Retina (tissue), 1 donor: ENCODE results near the gene FOXP1.
"Not testable (repeated sequence)": the region's sequence is repeated elsewhere in the genome, so short reads cannot be mapped to it uniquely, and the experiment has no call there.

Source experiments
- DNase-seq: peaks from one replicate; pipeline ENCODE4 v3.0.0-alpha.2; 2016

Gene FOXP1

GRCh38 chr3:70982700-70983140 is 600.8 kb downstream of the FOXP1 start:
- DNase-seq = peak; percentile 57

- no peak for DNase-seq
Measured at GRCh38 chr3:70982284-70982683, 601.2 kb downstream of the FOXP1 start.

- DNase-seq = peak; percentile 90
Measured at GRCh38 chr3:70981231-70981880, 602.2 kb downstream of the FOXP1 start.

GRCh38 chr3:70980646-70981170 is 602.8 kb downstream of the FOXP1 start:
- no peak for DNase-seq

GRCh38 chr3:70979983-70980645 is 603.4 kb downstream of the FOXP1 start:
- DNase-seq = no peak

GRCh38 chr3:70977712-70978111 is 605.8 kb downstream of the FOXP1 start:
- DNase-seq = no peak

- DNase-seq = not testable (repeated sequence)
Measured at GRCh38 chr3:70975981-70976380, 607.5 kb downstream of the FOXP1 start.

- DNase-seq = no peak
Measured at GRCh38 chr3:70974747-70975146, 608.8 kb downstream of the FOXP1 start.

GRCh38 chr3:70973558-70973957 is 610.0 kb downstream of the FOXP1 start:
- DNase-seq = no peak

GRCh38 chr3:70972855-70973254 is 610.7 kb downstream of the FOXP1 start:
- no peak for DNase-seq

GRCh38 chr3:70970952-70971351 is 612.6 kb downstream of the FOXP1 start:
- no peak for DNase-seq

- no peak for DNase-seq
Measured at GRCh38 chr3:70970171-70970570, 613.4 kb downstream of the FOXP1 start.

- DNase-seq = peak; percentile 51
Measured at GRCh38 chr3:70963431-70964275, 619.9 kb downstream of the FOXP1 start.

- DNase-seq = no peak
Measured at GRCh38 chr3:70959506-70960291, 623.8 kb downstream of the FOXP1 start.

- DNase-seq = peak; percentile 54
Measured at GRCh38 chr3:70952033-70952747, 631.3 kb downstream of the FOXP1 start.

GRCh38 chr3:70951316-70951715 is 632.2 kb downstream of the FOXP1 start:
- no peak for DNase-seq

GRCh38 chr3:70947579-70947978 is 635.9 kb downstream of the FOXP1 start:
- DNase-seq = no peak

- no peak for DNase-seq
Measured at GRCh38 chr3:70943886-70944285, 639.6 kb downstream of the FOXP1 start.

GRCh38 chr3:70933105-70933810 is 650.3 kb downstream of the FOXP1 start:
- DNase-seq = no peak

GRCh38 chr3:70930066-70930465 is 653.5 kb downstream of the FOXP1 start:
- no peak for DNase-seq

- DNase-seq = no peak
Measured at GRCh38 chr3:70927239-70927638, 656.3 kb downstream of the FOXP1 start.
